Activated CD4-positive, alpha-beta T cell treated with anti-CD3 and anti-CD28 coated beads, Interleukin-2, amount 50 U/mL, for 1 hour (primary cell): Measurements from ENCODE around the gene BTBD2.
A peak's percentile ranks its signal among the peaks of the same experiment; 100 is the strongest.

Experiments used
- DNase-seq: peaks from one replicate; pipeline ENCODE4 v3.0.0-alpha.2; 2020

BTBD2 gene

GRCh38 chr19:1981253-1981652, 34.3 kb downstream of the BTBD2 start:
- DNase-seq = no peak

- no peak for DNase-seq
Measured at GRCh38 chr19:1980809-1981181, 34.7 kb downstream of the BTBD2 start.

- DNase-seq = no peak
Measured at GRCh38 chr19:1980091-1980808, 35.3 kb downstream of the BTBD2 start.

GRCh38 chr19:1979642-1980041, 35.9 kb downstream of the BTBD2 start:
- no peak for DNase-seq

GRCh38 chr19:1979017-1979416, 36.5 kb downstream of the BTBD2 start:
- DNase-seq = no peak

GRCh38 chr19:1978346-1978894, 37.1 kb downstream of the BTBD2 start:
- no peak for DNase-seq

- DNase-seq = no peak
Measured at GRCh38 chr19:1977120-1977519, 38.4 kb downstream of the BTBD2 start.

- DNase-seq = no peak
Measured at GRCh38 chr19:1975162-1975480, 40.4 kb downstream of the BTBD2 start.

- no peak for DNase-seq
Measured at GRCh38 chr19:1974381-1975161, 40.9 kb downstream of the BTBD2 start.

- no peak for DNase-seq
Measured at GRCh38 chr19:1970806-1971502, 44.6 kb downstream of the BTBD2 start.

- DNase-seq = no peak
Measured at GRCh38 chr19:1970003-1970805, 45.3 kb downstream of the BTBD2 start.

GRCh38 chr19:1969176-1970002, 46.1 kb downstream of the BTBD2 start:
- DNase-seq = no peak

- no peak for DNase-seq
Measured at GRCh38 chr19:1968279-1969175, 47.0 kb downstream of the BTBD2 start.

- peak; percentile 20 for DNase-seq
Measured at GRCh38 chr19:1967087-1967608, 48.4 kb downstream of the BTBD2 start.

GRCh38 chr19:1962674-1963073, 52.8 kb downstream of the BTBD2 start:
- DNase-seq = no peak

GRCh38 chr19:1961000-1961883, 54.3 kb downstream of the BTBD2 start:
- no peak for DNase-seq

- DNase-seq = no peak
Measured at GRCh38 chr19:1959928-1960589, 55.5 kb downstream of the BTBD2 start.

GRCh38 chr19:1957562-1958248, 57.8 kb downstream of the BTBD2 start:
- no peak for DNase-seq
